ENCODE results near the gene SIDT2.

Gene SIDT2

GRCh38 chr11:117187007-117187406, 8.5 kb downstream of the SIDT2 start:
- ChIA-PET POLR2A (no interaction called here), CTCF (no interaction called here)
- no peak for TF ChIP-seq CTCF (IDR thresholded peaks at IDR 0.05; ENCODE audit: insufficient read depth, low read length, missing control alignments)

GRCh38 chr11:117187428-117187798, 8.9 kb downstream of the SIDT2 start:
- H3K4me3 ChIP-seq (ENCODE audit: low read depth, low read length): no peak overlapping the region
- ChIA-PET CTCF (no interaction called here), POLR2A (no interaction called here)
- no peak for DNase-seq (ENCODE audit: low read depth, low spot score)
- TF ChIP-seq CTCF (IDR thresholded peaks at IDR 0.05; ENCODE audit: insufficient read depth, low read length, missing control alignments): no peak

More at GRCh38 chr11:117187007-117187406, 8.5 kb downstream of the SIDT2 start:
- DNase-seq (ENCODE audit: low read depth, low spot score): no peak
- H3K4me3 ChIP-seq (ENCODE audit: low read depth, low read length): no peak overlapping the region

GRCh38 chr11:117187799-117188481, 9.4 kb downstream of the SIDT2 start:
- POLR2A ChIA-PET: no interaction called here
- no peak overlapping the region for H3K4me3 ChIP-seq (ENCODE audit: low read depth, low read length)
- no peak for TF ChIP-seq CTCF (IDR thresholded peaks at IDR 0.05; ENCODE audit: insufficient read depth, low read length, missing control alignments)
- CTCF ChIA-PET: no interaction called here
- no peak for DNase-seq (ENCODE audit: low read depth, low spot score)

GRCh38 chr11:117188620-117189081, 10.1 kb downstream of the SIDT2 start:
- DNase-seq (ENCODE audit: low read depth, low spot score): no peak
- no peak overlapping the region for H3K4me3 ChIP-seq (ENCODE audit: low read depth, low read length)
- CTCF ChIA-PET: interaction anchor here (1.1 kb wide), 1 partner anchor 8 kb away, joined by 7 read pairs; no protein-coding TSS in a partner anchor
- TF ChIP-seq CTCF (IDR thresholded peaks at IDR 0.05; ENCODE audit: insufficient read depth, low read length, missing control alignments): no peak
- POLR2A ChIA-PET: no interaction called here

GRCh38 chr11:117189191-117189940, 10.8 kb downstream of the SIDT2 start:
- ChIA-PET POLR2A (no interaction called here), CTCF (interaction anchor here (1.1 kb wide), 1 partner anchor 9 kb away, joined by 7 read pairs; no protein-coding TSS in a partner anchor)
- H3K4me3 ChIP-seq (ENCODE audit: low read depth, low read length): no peak overlapping the region
- DNase-seq (ENCODE audit: low read depth, low spot score): no peak
- TF ChIP-seq CTCF (IDR thresholded peaks at IDR 0.05; ENCODE audit: insufficient read depth, low read length, missing control alignments): no peak

GRCh38 chr11:117189941-117190544, 11.5 kb downstream of the SIDT2 start:
- POLR2A ChIA-PET: interaction anchor here (0.6 kb wide), 1 partner anchor 41 kb away, joined by 4 read pairs; no protein-coding TSS in a partner anchor
- CTCF ChIA-PET: interaction anchor here (1.1 to 11.5 kb wide), 3 partner anchors 9 to 37 kb away, joined by 7 to 133 read pairs (median 7); partner anchors contain the start of gene SIDT2
- H3K4me3 ChIP-seq (ENCODE audit: low read depth, low read length): no peak overlapping the region
- DNase-seq (ENCODE audit: low read depth, low spot score): no peak
- no peak for TF ChIP-seq CTCF (IDR thresholded peaks at IDR 0.05; ENCODE audit: insufficient read depth, low read length, missing control alignments)

Measured in AG04449 (cell line).